CD4-positive, CD25-positive, alpha-beta regulatory T cell (primary cell): ENCODE data around the gene AGFG2. TPM values are rescaled to one million over a fixed set of nuclear protein-coding genes. Genes with fewer than 3 reads are reported as not detected.
A peak's percentile ranks its signal among the peaks of the same experiment; 100 is the strongest.
"Not testable (repeated sequence)": the region's sequence is repeated elsewhere in the genome, so short reads cannot be mapped to it uniquely, and the experiment has no call there.

Experiments used
- ATAC-seq, 2 donors: fragments of 150-1000 bp; cut with Tn5 transposase; one replicate each; pipeline ENCODE4 v1.10.0; 2021; ENCODE audit warnings: low read depth in 2 of 2, moderate number of reproducible peaks in 2 of 2, moderate library complexity in 1 of 2
- DNase-seq, 3 donors: peaks; one replicate each; pipeline versions ENCODE4 v3.0.0 to v3.0.0-alpha.2; 2012 to 2022; ENCODE audit warnings: mixed read lengths in 1 of 3
- H3K27ac ChIP-seq: one replicate; pipeline ENCODE4 v1.7.0; 2013; ENCODE audit warnings: mild to moderate bottlenecking, low read length; ENCODE audit not compliant: insufficient read depth, poor library complexity, severe bottlenecking
- H3K27me3 ChIP-seq: one replicate; pipeline ENCODE4 v1.7.0; 2013; ENCODE audit warnings: low read length; ENCODE audit not compliant: control insufficient read depth, insufficient read depth
- H3K36me3 ChIP-seq: one replicate; pipeline ENCODE4 v1.7.0; 2013; ENCODE audit warnings: mild to moderate bottlenecking, low read length, moderate library complexity; ENCODE audit not compliant: control insufficient read depth, insufficient read depth
- H3K4me1 ChIP-seq: 2 replicates; pipeline ENCODE4 v1.7.0; 2013; ENCODE audit warnings: mild to moderate bottlenecking, low read length; ENCODE audit not compliant: insufficient read depth, control insufficient read depth, poor library complexity, severe bottlenecking
- H3K4me3 ChIP-seq: one replicate; pipeline ENCODE4 v1.7.0; 2013; ENCODE audit warnings: low read depth, mild to moderate bottlenecking, low read length, moderate library complexity
- H3K9me3 ChIP-seq, 2 experiments: 1 replicate in 1 of 2; 2 replicates in 1 of 2; pipeline ENCODE4 v1.7.0; 2013; ENCODE audit warnings: low read length in 2 of 2, mild to moderate bottlenecking in 1 of 2, moderate library complexity in 1 of 2; ENCODE audit not compliant: control insufficient read depth in 2 of 2
- H3K27ac Mint-ChIP-seq, 3 donors: one replicate each; pipeline ENCODE4 v1.8.0; 2020 to 2022; ENCODE audit warnings: mild to moderate bottlenecking in 3 of 3, mixed read lengths in 3 of 3, moderate library complexity in 2 of 3
- H3K27me3 Mint-ChIP-seq: one replicate; pipeline ENCODE4 v1.8.0; 2022; ENCODE audit warnings: mild to moderate bottlenecking, mixed read lengths
- H3K36me3 Mint-ChIP-seq: one replicate; pipeline ENCODE4 v1.8.0; 2020; ENCODE audit warnings: mixed read lengths
- H3K4me1 Mint-ChIP-seq, 4 donors: one replicate each; pipeline ENCODE4 v1.8.0; 2020 to 2022; ENCODE audit warnings: mixed read lengths in 4 of 4, mild to moderate bottlenecking in 1 of 4
- H3K4me3 Mint-ChIP-seq, 4 donors: one replicate each; pipeline ENCODE4 v1.8.0; 2020 to 2022; ENCODE audit warnings: mild to moderate bottlenecking in 4 of 4, mixed read lengths in 4 of 4, moderate library complexity in 3 of 4
- H3K9me3 Mint-ChIP-seq, 7 donors: one replicate each; pipeline ENCODE4 v1.8.0; 2020 to 2022; ENCODE audit warnings: mixed read lengths in 7 of 7, mild to moderate bottlenecking in 3 of 7, moderate library complexity in 2 of 7
- polyA plus RNA-seq, 4 donors: library from polyadenylated mRNA; unstranded; fragments of 300-500 nt; fragmentation: Illumina TruSeq; gene quantifications; one replicate each; pipeline ENCODE4 v1.2.3, GENCODE V29; 2021
- total RNA-seq: library from RNA; stranded (reverse); gene quantifications from one replicate; pipeline ENCODE4 v1.2.3, GENCODE V29; 2022

Gene AGFG2
- total and polyA plus RNA-seq, 5 donors from 2014 or later = 11.7 to 40.8 (median 17.3) TPM

- Mint-ChIP-seq H3K4me3 (peak overlapping the region; percentile 84 to 100 (median 94)), H3K9me3 (no peaks in the 10 kb centered on the region), H3K36me3 (peaks cover 4% of the 10 kb centered on the region), H3K27ac (peak overlapping the region; percentile 45 to 90 (median 85)), H3K4me1 (peaks cover 34 to 65% (median 49%) of the 10 kb centered on the region in 4 donors), H3K27me3 (no peaks in the 10 kb centered on the region)
- H3K27me3 ChIP-seq = no peaks in the 10 kb centered on the region
- H3K4me1 ChIP-seq = peaks cover 55% of the 10 kb centered on the region
- ATAC-seq (no peak), DNase-seq (no peak)
- no peaks in the 10 kb centered on the region for H3K9me3 ChIP-seq
- peak overlapping the region; percentile 92 for H3K4me3 ChIP-seq
- H3K36me3 ChIP-seq = no peaks in the 10 kb centered on the region
- H3K27ac ChIP-seq = peak overlapping the region; percentile 74
Measured at GRCh38 chr7:100540073-100540723, 1.2 kb downstream of the AGFG2 start.

GRCh38 chr7:100541309-100541708 lies 2.3 kb downstream of the AGFG2 start:
- not testable (repeated sequence) for H3K36me3 ChIP-seq, H3K27me3 Mint-ChIP-seq, H3K27me3 ChIP-seq, H3K9me3 ChIP-seq, H3K27ac ChIP-seq, ATAC-seq, H3K9me3 Mint-ChIP-seq, H3K36me3 Mint-ChIP-seq, DNase-seq
- peak overlapping the region; percentile 84 to 100 (median 94) for H3K4me3 Mint-ChIP-seq
- H3K27ac Mint-ChIP-seq = peak overlapping the region; percentile 1 to 99 (median 92)
- peaks cover 67% of the 10 kb centered on the region for H3K4me1 ChIP-seq
- H3K4me1 Mint-ChIP-seq = peaks cover 35 to 76% (median 58%) of the 10 kb centered on the region in 4 donors
- peak overlapping the region; percentile 80 for H3K4me3 ChIP-seq

- peak overlapping the region; percentile 84 for H3K4me3 ChIP-seq
- peak overlapping the region; percentile 84 for H3K27ac ChIP-seq
Measured at GRCh38 chr7:100543586-100543985, 4.6 kb downstream of the AGFG2 start.

GRCh38 chr7:100544386-100544785 lies 5.4 kb downstream of the AGFG2 start:
- peak overlapping the region; percentile 84 for H3K27ac ChIP-seq
- peaks cover 15% of the 10 kb centered on the region for H3K36me3 Mint-ChIP-seq
- H3K4me1 ChIP-seq = peaks cover 91% of the 10 kb centered on the region
- no peaks in the 10 kb centered on the region for H3K9me3 Mint-ChIP-seq
- H3K27me3 ChIP-seq = no peaks in the 10 kb centered on the region
- ATAC-seq = no peak
- no peak for DNase-seq
- H3K36me3 ChIP-seq = no peaks in the 10 kb centered on the region
- peak overlapping the region; percentile 78 to 94 (median 85) for H3K4me3 Mint-ChIP-seq
- peak overlapping the region; percentile 84 for H3K4me3 ChIP-seq
- H3K4me1 Mint-ChIP-seq = peaks cover 41 to 96% (median 76%) of the 10 kb centered on the region in 4 donors
- H3K9me3 ChIP-seq = no peaks in the 10 kb centered on the region
- peak overlapping the region; percentile 90 to 99 (median 92) for H3K27ac Mint-ChIP-seq
- H3K27me3 Mint-ChIP-seq = no peaks in the 10 kb centered on the region

More at GRCh38 chr7:100543586-100543985, 4.6 kb downstream of the AGFG2 start:
- peaks cover 84% of the 10 kb centered on the region for H3K4me1 ChIP-seq
- no peaks in the 10 kb centered on the region for H3K9me3 Mint-ChIP-seq
- no peaks in the 10 kb centered on the region for H3K9me3 ChIP-seq
- H3K36me3 Mint-ChIP-seq = peaks cover 12% of the 10 kb centered on the region
- H3K27me3 ChIP-seq = no peaks in the 10 kb centered on the region
- no peaks in the 10 kb centered on the region for H3K36me3 ChIP-seq
- ATAC-seq (no peak), DNase-seq (no peak)
- H3K27ac Mint-ChIP-seq = peak overlapping the region; percentile 90 to 99 (median 92)
- H3K27me3 Mint-ChIP-seq = no peaks in the 10 kb centered on the region
- H3K4me3 Mint-ChIP-seq = peak overlapping the region; percentile 78 to 94 (median 85)
- peaks cover 43 to 93% (median 74%) of the 10 kb centered on the region in 4 donors for H3K4me1 Mint-ChIP-seq

- Mint-ChIP-seq H3K9me3 (peaks cover 0 to 1% (median 0%) of the 10 kb centered on the region in 7 donors), H3K36me3 (peaks cover 18% of the 10 kb centered on the region), H3K4me3 (peak overlapping the region; percentile 78 to 94 (median 84)), H3K27ac (peak overlapping the region; percentile 90 to 99 (median 92)), H3K27me3 (no peaks in the 10 kb centered on the region), H3K4me1 (peaks cover 41 to 97% (median 79%) of the 10 kb centered on the region in 4 donors)
- ATAC-seq (no peak), DNase-seq (no peak)
- Histone ChIP-seq H3K27ac (peak overlapping the region; percentile 84), H3K36me3 (no peaks in the 10 kb centered on the region), H3K9me3 (no peaks in the 10 kb centered on the region), H3K4me3 (peak overlapping the region; percentile 84), H3K27me3 (no peaks in the 10 kb centered on the region), H3K4me1 (peaks cover 93% of the 10 kb centered on the region)
Measured at GRCh38 chr7:100544967-100545359, 6.0 kb downstream of the AGFG2 start.

- Histone ChIP-seq H3K27ac (peak overlapping the region; percentile 84), H3K4me1 (peaks cover 93% of the 10 kb centered on the region), H3K9me3 (no peaks in the 10 kb centered on the region), H3K4me3 (peak overlapping the region; percentile 84), H3K27me3 (no peaks in the 10 kb centered on the region), H3K36me3 (no peaks in the 10 kb centered on the region)
- H3K27me3 Mint-ChIP-seq = no peaks in the 10 kb centered on the region
- peak overlapping the region; percentile 83 to 94 (median 88) for H3K4me3 Mint-ChIP-seq
- peaks cover 0 to 1% (median 0%) of the 10 kb centered on the region in 7 donors for H3K9me3 Mint-ChIP-seq
- peak in 1 of 3 donors; percentile 61 for DNase-seq
- peaks cover 23% of the 10 kb centered on the region for H3K36me3 Mint-ChIP-seq
- peak; percentile 70 to 73 for ATAC-seq
- H3K4me1 Mint-ChIP-seq = peaks cover 41 to 97% (median 81%) of the 10 kb centered on the region in 4 donors
- peak overlapping the region; percentile 90 to 99 (median 92) for H3K27ac Mint-ChIP-seq
Measured at GRCh38 chr7:100545360-100546128, 6.5 kb downstream of the AGFG2 start.

GRCh38 chr7:100546129-100546925 lies 7.3 kb downstream of the AGFG2 start:
- Mint-ChIP-seq H3K27ac (peak overlapping the region; percentile 90 to 99 (median 92)), H3K36me3 (peaks cover 21% of the 10 kb centered on the region), H3K4me3 (peak overlapping the region; percentile 83 to 94 (median 88)), H3K9me3 (peaks cover 0 to 1% (median 0%) of the 10 kb centered on the region in 7 donors), H3K4me1 (peaks cover 36 to 93% (median 80%) of the 10 kb centered on the region in 4 donors), H3K27me3 (no peaks in the 10 kb centered on the region)
- ATAC-seq (peak; percentile 28 to 35), DNase-seq (peak in 2 of 3 donors; percentile 36 to 74)
- Histone ChIP-seq H3K4me1 (peaks cover 93% of the 10 kb centered on the region), H3K27me3 (no peaks in the 10 kb centered on the region), H3K27ac (peak overlapping the region; percentile 84), H3K36me3 (peaks cover 2% of the 10 kb centered on the region), H3K4me3 (peak overlapping the region; percentile 84), H3K9me3 (no peaks in the 10 kb centered on the region)
